Measurements from ENCODE around the gene VWDE.

GRCh38 chr7:12369072-12369471, 34.6 kb downstream of the VWDE start:
- no peak for TF ChIP-seq CTCF (IDR thresholded peaks at IDR 0.05; ENCODE audit: low read length)
- TF ChIP-seq EZH2phosphoT487 (IDR thresholded peaks at IDR 0.05; ENCODE audit: low read length), result no peak
